Astrocyte (in vitro differentiated cells and primary cell): ENCODE results near the gene CNOT6L. TPM values are rescaled to one million over a fixed set of nuclear protein-coding genes. Genes with fewer than 3 reads are reported as not detected.

Source experiments
- DNase-seq: peaks from one replicate; pipeline ENCODE4 v3.0.0-alpha.2; 2010; ENCODE audit warnings: low read depth
- FAIRE-seq: peaks from 2 replicates; lab custom pipeline; 2011; peaks lifted over from hg19 to GRCh38; lab: Jason Lieb, UNC
- H2AFZ ChIP-seq: 2 replicates; pipeline ENCODE4 v1.6.0; 2012; ENCODE audit warnings: low read depth, low read length, inconsistent platforms
- H3K27ac ChIP-seq: 2 replicates; pipeline ENCODE4 v1.5.1; 2011; ENCODE audit warnings: low read depth, low read length, inconsistent platforms
- H3K27me3 ChIP-seq: 2 replicates; pipeline ENCODE4 v1.6.0; 2011; ENCODE audit warnings: low read length, inconsistent platforms; ENCODE audit not compliant: insufficient read depth
- H3K36me3 ChIP-seq: 2 replicates; pipeline ENCODE4 v1.5.1; 2011; ENCODE audit warnings: low read length, inconsistent platforms; ENCODE audit not compliant: insufficient read depth
- H3K4me1 ChIP-seq: 2 replicates; pipeline ENCODE4 v1.5.1; 2011; ENCODE audit warnings: low read length, inconsistent platforms; ENCODE audit not compliant: insufficient read depth
- H3K4me2 ChIP-seq: 2 replicates; pipeline ENCODE4 v1.6.0; 2012; ENCODE audit warnings: low read length, inconsistent platforms
- H3K4me3 ChIP-seq: 2 replicates; pipeline ENCODE4 v1.5.1; 2011; ENCODE audit warnings: low read depth, mild to moderate bottlenecking, low read length, inconsistent platforms; ENCODE audit not compliant: insufficient read depth
- H3K79me2 ChIP-seq: 2 replicates; pipeline ENCODE4 v1.6.0; 2012; ENCODE audit warnings: mild to moderate bottlenecking, low read length, inconsistent platforms; ENCODE audit not compliant: insufficient read depth
- H3K9ac ChIP-seq: 2 replicates; pipeline ENCODE4 v1.6.0; 2012; ENCODE audit warnings: mild to moderate bottlenecking, low read length, inconsistent platforms
- H3K9me3 ChIP-seq: 2 replicates; pipeline ENCODE4 v1.5.1; 2012; ENCODE audit warnings: low read depth, mild to moderate bottlenecking, low read length, inconsistent platforms; ENCODE audit not compliant: insufficient read depth
- H4K20me1 ChIP-seq: 2 replicates; pipeline ENCODE4 v1.6.0; 2012; ENCODE audit warnings: low read length, inconsistent platforms; ENCODE audit not compliant: insufficient read depth
- H3K27ac Mint-ChIP-seq: one replicate; pipeline ENCODE4 v1.8.0; 2021; ENCODE audit warnings: mild to moderate bottlenecking, mixed read lengths; ENCODE audit not compliant: unreplicated experiment
- H3K27me3 Mint-ChIP-seq: one replicate; pipeline ENCODE4 v1.8.0; 2021; ENCODE audit warnings: low read depth, mixed read lengths; ENCODE audit not compliant: unreplicated experiment
- H3K36me3 Mint-ChIP-seq: one replicate; pipeline ENCODE4 v1.8.0; 2021; ENCODE audit warnings: low read depth, mixed read lengths; ENCODE audit not compliant: unreplicated experiment
- H3K4me1 Mint-ChIP-seq: one replicate; pipeline ENCODE4 v1.8.0; 2021; ENCODE audit warnings: low read depth, mixed read lengths; ENCODE audit not compliant: unreplicated experiment
- H3K4me3 Mint-ChIP-seq: one replicate; pipeline ENCODE4 v1.8.0; 2021; ENCODE audit warnings: mild to moderate bottlenecking, moderate library complexity, mixed read lengths; ENCODE audit not compliant: unreplicated experiment
- H3K9me3 Mint-ChIP-seq: one replicate; pipeline ENCODE4 v1.8.0; 2021; ENCODE audit warnings: mild to moderate bottlenecking, mixed read lengths; ENCODE audit not compliant: unreplicated experiment
- CTCF ChIP-seq: IDR thresholded peaks from 2 replicates; pipeline ENCODE4 v1.5.1; 2011; ENCODE audit warnings: low read depth, mild to moderate bottlenecking, inconsistent platforms, low read length, moderate library complexity; ENCODE audit not compliant: insufficient read depth
- EZH2 ChIP-seq: IDR thresholded peaks from 2 replicates; pipeline ENCODE4 v1.6.1; 2012; ENCODE audit warnings: mild to moderate bottlenecking, low read length, inconsistent platforms; ENCODE audit not compliant: insufficient read depth
- total RNA-seq: library from RNA; stranded (reverse); gene quantifications from 2 replicates; pipeline ENCODE4 v1.2.1, GENCODE V29; 2021

The CNOT6L gene
- total RNA-seq, 1 donor from 2014 or later: 34.0 TPM

GRCh38 chr4:77701121-77701520 is 118.0 kb downstream of the CNOT6L start:
- Mint-ChIP-seq H3K9me3 (peaks cover 2% of the 10 kb centered on the region), H3K27ac (no peak overlapping the region), H3K4me3 (no peak overlapping the region), H3K36me3 (no peaks in the 10 kb centered on the region), H3K27me3 (no peaks in the 10 kb centered on the region), H3K4me1 (peaks cover 41% of the 10 kb centered on the region)
- Histone ChIP-seq H3K79me2 (no peaks in the 10 kb centered on the region), H3K9ac (no peak overlapping the region), H3K4me3 (no peak overlapping the region), H3K9me3 (no peaks in the 10 kb centered on the region), H3K4me2 (no peak overlapping the region), H4K20me1 (no peaks in the 10 kb centered on the region), H3K27me3 (no peaks in the 10 kb centered on the region), H3K36me3 (no peaks in the 10 kb centered on the region), H3K4me1 (peaks cover 23% of the 10 kb centered on the region), H2AFZ (no peak overlapping the region), H3K27ac (no peak overlapping the region)
- no peak for DNase-seq
- TF ChIP-seq CTCF: no peak
- no peak for FAIRE-seq

GRCh38 chr4:77699731-77700210 is 119.4 kb downstream of the CNOT6L start:
- Mint-ChIP-seq H3K27ac (peak overlapping the region; percentile 64), H3K27me3 (no peaks in the 10 kb centered on the region), H3K4me1 (peaks cover 51% of the 10 kb centered on the region), H3K36me3 (no peaks in the 10 kb centered on the region), H3K4me3 (no peak overlapping the region), H3K9me3 (peaks cover 2% of the 10 kb centered on the region)
- Histone ChIP-seq H3K9me3 (no peaks in the 10 kb centered on the region), H3K36me3 (no peaks in the 10 kb centered on the region), H4K20me1 (no peaks in the 10 kb centered on the region), H2AFZ (peak overlapping the region; percentile 44), H3K79me2 (no peaks in the 10 kb centered on the region), H3K4me3 (no peak overlapping the region), H3K4me1 (peaks cover 31% of the 10 kb centered on the region), H3K27me3 (no peaks in the 10 kb centered on the region), H3K27ac (no peak overlapping the region), H3K4me2 (peak overlapping the region; percentile 73), H3K9ac (peak overlapping the region; percentile 3)
- DNase-seq (peak; percentile 90), FAIRE-seq (peak; percentile 39)
- peak; percentile 16 for TF ChIP-seq CTCF
- TF ChIP-seq EZH2: no peak

DNA sequence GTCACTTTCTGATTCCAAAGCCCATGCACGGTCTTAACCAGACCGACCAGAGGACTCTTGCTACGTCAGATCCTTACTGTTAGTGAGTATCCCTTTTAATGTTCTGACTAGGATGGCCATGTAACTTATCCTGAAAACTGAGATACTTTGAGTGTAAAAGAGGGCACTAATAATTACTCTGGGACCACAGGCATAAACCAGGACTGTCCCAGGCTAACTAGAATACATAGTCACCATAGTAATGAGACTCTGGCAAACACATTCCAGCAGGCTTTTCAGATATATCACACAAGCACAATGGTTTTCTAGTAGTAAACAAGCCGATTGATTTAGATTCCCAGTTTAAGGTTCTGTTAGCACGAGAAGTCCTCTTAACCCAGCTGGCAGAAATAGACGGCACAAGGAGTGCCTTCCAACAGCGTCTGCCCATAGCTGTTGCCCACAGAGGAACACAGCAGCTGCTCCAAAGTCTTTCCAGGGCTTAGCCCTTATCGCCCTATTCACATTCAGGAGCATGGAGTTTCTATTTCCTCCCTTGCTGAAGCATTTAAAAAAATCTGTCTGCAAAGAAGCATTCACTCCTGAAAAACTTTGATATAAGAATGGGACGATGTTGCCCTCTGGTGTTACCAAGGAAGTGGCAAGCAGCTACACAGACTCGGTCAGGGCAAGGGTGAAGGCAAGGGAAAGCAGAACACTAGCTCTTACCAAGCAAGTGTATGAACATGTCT is 121.1 kb downstream of the CNOT6L start:
- Mint-ChIP-seq H3K27ac (peak overlapping the region; percentile 91), H3K36me3 (no peaks in the 10 kb centered on the region), H3K4me3 (no peak overlapping the region), H3K27me3 (no peaks in the 10 kb centered on the region), H3K9me3 (peaks cover 2% of the 10 kb centered on the region), H3K4me1 (peaks cover 56% of the 10 kb centered on the region)
- DNase-seq: peak; percentile 55
- Histone ChIP-seq H3K36me3 (no peaks in the 10 kb centered on the region), H3K4me3 (peak overlapping the region; percentile 9), H3K79me2 (no peaks in the 10 kb centered on the region), H3K4me1 (peaks cover 31% of the 10 kb centered on the region), H3K4me2 (peak overlapping the region; percentile 64), H3K27me3 (no peaks in the 10 kb centered on the region), H3K9ac (peak overlapping the region; percentile 5), H3K27ac (no peak overlapping the region), H3K9me3 (no peaks in the 10 kb centered on the region), H4K20me1 (no peaks in the 10 kb centered on the region), H2AFZ (peak overlapping the region; percentile 57)
- TF ChIP-seq EZH2 (no peak), CTCF (peak; percentile 67)
- FAIRE-seq: peak; percentile 32
